SK-N-SH (cell line): ENCODE results near the gene SENP3. TPM values are rescaled to one million over a fixed set of nuclear protein-coding genes. Genes with fewer than 3 reads are reported as not detected.

Experiments used
- CTCF ChIA-PET: fragments of 300-600, 350-600 bp; formaldehyde crosslinking; extraction: SDS; loops from one replicate; lab custom pipeline; 2021; lab: Yijun Ruan, JAX
- POLR2A ChIA-PET: fragments of 350-600 bp; sonication (Branson Sonifier 250); formaldehyde crosslinking; extraction: SDS; loops from one replicate; lab custom pipeline; 2020; ENCODE audit warnings: antibody characterized with exemption, inconsistent platforms; lab: Yijun Ruan, JAX
- DNase-seq: peaks from one replicate; pipeline ENCODE4 v3.0.0; 2012
- H2AFZ ChIP-seq: fragments of 200-600 bp; sonication (generic); 2 replicates; pipeline ENCODE4 v1.8.1; 2016; ENCODE audit warnings: antibody characterized with exemption, mild to moderate bottlenecking, low read depth
- H3F3A ChIP-seq: fragments of 200-600 bp; sonication (generic); replicated peaks from 2 replicates; pipeline ENCODE3; 2016; ENCODE audit warnings: antibody characterized with exemption, mild to moderate bottlenecking; ENCODE audit not compliant: insufficient read depth
- H3K27ac ChIP-seq, 2 experiments: fragments of 200-500 bp in 1 of 2; fragments of 200-600 bp in 1 of 2; sonication (Bioruptor generic) in 1 of 2; sonication (generic), shearing (Covaris generic) in 1 of 2; 2 replicates each; pipeline versions ENCODE4 v1.5.1 to v1.6.1; 2014 to 2016; ENCODE audit warnings: low read depth in 2 of 2, inconsistent platforms in 1 of 2, low read length in 1 of 2, mild to moderate bottlenecking in 1 of 2, mixed read lengths in 1 of 2
- H3K27me3 ChIP-seq: fragments of 200-600 bp; sonication (generic), shearing (Covaris generic); 2 replicates; pipeline ENCODE4 v1.6.1; 2016; ENCODE audit warnings: mixed run types; ENCODE audit not compliant: insufficient read depth
- H3K36me3 ChIP-seq, 2 experiments: fragments of 200-500 bp in 1 of 2; fragments of 200-600 bp in 1 of 2; sonication (Bioruptor generic) in 1 of 2; sonication (generic) in 1 of 2; replicated peaks in 1 of 2; 2 replicates each; pipeline versions ENCODE3 to v1.5.1; 2014 to 2016; ENCODE audit warnings: low read length in 1 of 2, mild to moderate bottlenecking in 1 of 2; ENCODE audit not compliant: insufficient read depth in 2 of 2, control insufficient read depth in 1 of 2
- H3K4me1 ChIP-seq, 2 experiments: fragments of 200-500 bp in 1 of 2; fragments of 200-600 bp in 1 of 2; sonication (Bioruptor generic) in 1 of 2; sonication (generic), shearing (Covaris generic) in 1 of 2; 2 replicates each; pipeline versions ENCODE4 v1.5.1 to v1.6.1; 2014 to 2016; ENCODE audit warnings: low read depth in 1 of 2, low read length in 1 of 2, mixed run types in 1 of 2; ENCODE audit not compliant: insufficient read depth in 2 of 2, control insufficient read depth in 1 of 2
- H3K4me2 ChIP-seq: fragments of 200-600 bp; sonication (generic), shearing (Covaris generic); 2 replicates; pipeline ENCODE4 v1.6.1; 2017; ENCODE audit warnings: mixed run types
- H3K4me3 ChIP-seq, 2 experiments: fragments of 200-500 bp in 1 of 2; fragments of 200-600 bp in 1 of 2; sonication (Bioruptor generic) in 1 of 2; sonication (generic), shearing (Covaris generic) in 1 of 2; 2 replicates each; pipeline versions ENCODE4 v1.5.1 to v1.8.1; 2014 to 2016; ENCODE audit warnings: low read depth in 2 of 2, inconsistent platforms in 1 of 2, low read length in 1 of 2, mild to moderate bottlenecking in 1 of 2, mixed read lengths in 1 of 2, moderate library complexity in 1 of 2
- H3K79me2 ChIP-seq: fragments of 200-600 bp; sonication (generic); 2 replicates; pipeline ENCODE4 v1.8.1; 2017; ENCODE audit warnings: mild to moderate bottlenecking; ENCODE audit not compliant: insufficient read depth
- H3K9ac ChIP-seq: fragments of 200-600 bp; sonication (generic); 2 replicates; pipeline ENCODE4 v1.6.1; 2017; ENCODE audit warnings: mixed run types
- H3K9me2 ChIP-seq: fragments of 200-600 bp; sonication (generic); 2 replicates; pipeline ENCODE4 v1.6.1; 2017; ENCODE audit warnings: mixed run types
- H3K9me3 ChIP-seq: fragments of 200-600 bp; sonication (generic); 2 replicates; pipeline ENCODE4 v1.6.1; 2017; ENCODE audit warnings: mixed run types, mild to moderate bottlenecking, moderate library complexity
- H4K20me1 ChIP-seq: fragments of 200-600 bp; sonication (generic); 2 replicates; pipeline ENCODE4 v1.6.1; 2017; ENCODE audit warnings: mild to moderate bottlenecking, mixed run types; ENCODE audit not compliant: insufficient read depth
- CHD2 ChIP-seq: fragments of 150-350 bp; IDR thresholded peaks from 2 replicates; pipeline ENCODE4 v1.6.1; 2018; ENCODE audit warnings: low read length; ENCODE audit not compliant: partially characterized antibody
- ELF1 ChIP-seq: IDR thresholded peaks from 2 replicates; pipeline ENCODE4 v1.4.0; 2012
- EP300 ChIP-seq, 2 experiments: IDR thresholded peaks; 2 replicates each; pipeline versions ENCODE4 v1.4.0 to v1.6.1; 2012; ENCODE audit warnings: borderline replicate concordance in 1 of 2, low read depth in 1 of 2, low read length in 1 of 2
- FOSL2 ChIP-seq: IDR thresholded peaks from 2 replicates; pipeline ENCODE4 v1.4.0; 2012; ENCODE audit warnings: low read depth, mild to moderate bottlenecking, moderate library complexity, borderline replicate concordance
- FOXJ3 ChIP-seq: sonication (generic); formaldehyde crosslinking; IDR thresholded peaks from 2 replicates; pipeline ENCODE4 v1.5.1; 2020; ENCODE audit warnings: mild to moderate bottlenecking, missing genetic modification reagents
- FOXM1 ChIP-seq: IDR thresholded peaks from 2 replicates; pipeline ENCODE4 v1.4.0; 2012; ENCODE audit warnings: low read depth, mild to moderate bottlenecking
- MEF2A ChIP-seq: IDR thresholded peaks from 2 replicates; pipeline ENCODE4 v1.4.0; 2012; ENCODE audit warnings: low read depth, borderline replicate concordance
- NRF1 ChIP-seq: IDR thresholded peaks from 2 replicates; pipeline ENCODE4 v1.6.1; 2012; ENCODE audit warnings: low read depth, mild to moderate bottlenecking, low read length
- RAD21 ChIP-seq: IDR thresholded peaks from 2 replicates; pipeline ENCODE4 v1.6.1; 2012; ENCODE audit warnings: mild to moderate bottlenecking, low read length
- RCOR1 ChIP-seq: fragments of 150-350 bp; IDR thresholded peaks from 2 replicates; pipeline ENCODE4 v1.6.1; 2017; ENCODE audit warnings: antibody characterized with exemption, low read length
- RFX5 ChIP-seq: IDR thresholded peaks from 2 replicates; pipeline ENCODE4 v1.6.1; 2012; ENCODE audit warnings: mild to moderate bottlenecking, improper control_type of control experiment, low read length
- SIN3A ChIP-seq: IDR thresholded peaks from 2 replicates; pipeline ENCODE4 v1.6.1; 2012; ENCODE audit warnings: low read depth, mild to moderate bottlenecking, low read length, moderate library complexity, borderline replicate concordance
- SMC3 ChIP-seq: IDR thresholded peaks from 2 replicates; pipeline ENCODE4 v1.6.1; 2012; ENCODE audit warnings: low read depth, low read length, improper control_type of control experiment
- TCF12 ChIP-seq: IDR thresholded peaks from 2 replicates; pipeline ENCODE4 v1.4.0; 2012
- WGBS: methylation state at CpG from one replicate; pipeline ENCODE4 v1.1.6; 2017; ENCODE audit warnings: low lambda C conversion rate; 5-methylcytosine and 5-hydroxymethylcytosine counted together
- polyA plus RNA-seq, 3 experiments: library from polyadenylated mRNA; depleted of rRNA; stranded (reverse); fragments of >200 nt; gene quantifications; 2 replicates each; pipeline ENCODE4 v1.2.3, GENCODE V29; 2012
- TF ChIP-seq, protein P1 (sequence below): IDR thresholded peaks from 2 replicates; pipeline ENCODE4 v1.4.0; 2012; ENCODE audit warnings: low read depth, borderline replicate concordance
- TF ChIP-seq, protein P2 (sequence below): IDR thresholded peaks from 2 replicates; pipeline ENCODE4 v1.4.0; 2012; ENCODE audit warnings: low read depth, borderline replicate concordance
- TF ChIP-seq, protein P3 (sequence below): IDR thresholded peaks from 2 replicates; pipeline ENCODE4 v1.4.0; 2012; ENCODE audit warnings: low read depth
- TF ChIP-seq, protein P4 (sequence below): fragments of 150-350 bp; IDR thresholded peaks from 2 replicates; pipeline ENCODE4 v1.6.1; 2017; ENCODE audit warnings: antibody characterized with exemption, low read length, low read depth, borderline replicate concordance
- TF ChIP-seq, protein P5 (sequence below): IDR thresholded peaks from 2 replicates; pipeline ENCODE4 v1.6.1; 2012; ENCODE audit warnings: mild to moderate bottlenecking, low read depth, low read length, moderate library complexity

The SENP3 gene
- polyA plus RNA-seq, 1 of the 3 experiments (the other 2 are of a cell fraction): 80.8 TPM

DNA sequence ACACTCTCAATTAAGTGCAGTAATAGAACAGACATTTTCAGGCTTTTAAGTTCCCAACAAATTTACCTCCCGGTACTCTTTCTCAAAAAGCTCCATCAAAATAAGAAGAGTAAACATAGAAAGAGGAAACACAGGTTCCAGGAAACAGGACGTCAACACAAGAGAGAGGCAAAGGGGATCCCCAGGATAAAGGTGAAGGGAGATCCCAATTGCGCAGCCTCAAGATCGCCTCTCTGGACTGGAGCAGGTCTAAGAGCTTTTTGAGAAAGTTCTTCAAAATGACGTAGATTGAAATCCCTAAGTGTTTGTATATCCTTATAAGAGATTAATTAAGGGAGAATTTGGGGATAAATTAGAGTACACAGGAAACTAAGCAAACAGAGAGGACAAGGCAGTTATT, 56.9 kb downstream of the SENP3 start:
- TF ChIP-seq RAD21 (no peak), SIN3A (no peak), FOXJ3 (CRISPR knock-in tag) (no peak), TCF12 (no peak), ELF1 (no peak), RCOR1 (no peak), SMC3 (no peak), NRF1 (no peak), RFX5 (no peak), MEF2A (no peak), CHD2 (no peak), FOXM1 (no peak), EP300 (IDR thresholded peaks at IDR 0.05; ENCODE audit: borderline replicate concordance in 1 of 2, low read depth in 1 of 2, low read length in 1 of 2) (no peak), FOSL2 (no peak)
- TF ChIP-seq, protein P1, sequence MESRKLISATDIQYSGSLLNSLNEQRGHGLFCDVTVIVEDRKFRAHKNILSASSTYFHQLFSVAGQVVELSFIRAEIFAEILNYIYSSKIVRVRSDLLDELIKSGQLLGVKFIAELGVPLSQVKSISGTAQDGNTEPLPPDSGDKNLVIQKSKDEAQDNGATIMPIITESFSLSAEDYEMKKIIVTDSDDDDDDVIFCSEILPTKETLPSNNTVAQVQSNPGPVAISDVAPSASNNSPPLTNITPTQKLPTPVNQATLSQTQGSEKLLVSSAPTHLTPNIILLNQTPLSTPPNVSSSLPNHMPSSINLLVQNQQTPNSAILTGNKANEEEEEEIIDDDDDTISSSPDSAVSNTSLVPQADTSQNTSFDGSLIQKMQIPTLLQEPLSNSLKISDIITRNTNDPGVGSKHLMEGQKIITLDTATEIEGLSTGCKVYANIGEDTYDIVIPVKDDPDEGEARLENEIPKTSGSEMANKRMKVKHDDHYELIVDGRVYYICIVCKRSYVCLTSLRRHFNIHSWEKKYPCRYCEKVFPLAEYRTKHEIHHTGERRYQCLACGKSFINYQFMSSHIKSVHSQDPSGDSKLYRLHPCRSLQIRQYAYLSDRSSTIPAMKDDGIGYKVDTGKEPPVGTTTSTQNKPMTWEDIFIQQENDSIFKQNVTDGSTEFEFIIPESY: no peak
- TF ChIP-seq, protein P2, sequence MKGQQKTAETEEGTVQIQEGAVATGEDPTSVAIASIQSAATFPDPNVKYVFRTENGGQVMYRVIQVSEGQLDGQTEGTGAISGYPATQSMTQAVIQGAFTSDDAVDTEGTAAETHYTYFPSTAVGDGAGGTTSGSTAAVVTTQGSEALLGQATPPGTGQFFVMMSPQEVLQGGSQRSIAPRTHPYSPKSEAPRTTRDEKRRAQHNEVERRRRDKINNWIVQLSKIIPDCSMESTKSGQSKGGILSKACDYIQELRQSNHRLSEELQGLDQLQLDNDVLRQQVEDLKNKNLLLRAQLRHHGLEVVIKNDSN: no peak
- TF ChIP-seq, protein P3, sequence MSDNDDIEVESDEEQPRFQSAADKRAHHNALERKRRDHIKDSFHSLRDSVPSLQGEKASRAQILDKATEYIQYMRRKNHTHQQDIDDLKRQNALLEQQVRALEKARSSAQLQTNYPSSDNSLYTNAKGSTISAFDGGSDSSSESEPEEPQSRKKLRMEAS: no peak
- TF ChIP-seq, protein P4, sequence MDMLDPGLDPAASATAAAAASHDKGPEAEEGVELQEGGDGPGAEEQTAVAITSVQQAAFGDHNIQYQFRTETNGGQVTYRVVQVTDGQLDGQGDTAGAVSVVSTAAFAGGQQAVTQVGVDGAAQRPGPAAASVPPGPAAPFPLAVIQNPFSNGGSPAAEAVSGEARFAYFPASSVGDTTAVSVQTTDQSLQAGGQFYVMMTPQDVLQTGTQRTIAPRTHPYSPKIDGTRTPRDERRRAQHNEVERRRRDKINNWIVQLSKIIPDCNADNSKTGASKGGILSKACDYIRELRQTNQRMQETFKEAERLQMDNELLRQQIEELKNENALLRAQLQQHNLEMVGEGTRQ: no peak
- TF ChIP-seq, protein P5, sequence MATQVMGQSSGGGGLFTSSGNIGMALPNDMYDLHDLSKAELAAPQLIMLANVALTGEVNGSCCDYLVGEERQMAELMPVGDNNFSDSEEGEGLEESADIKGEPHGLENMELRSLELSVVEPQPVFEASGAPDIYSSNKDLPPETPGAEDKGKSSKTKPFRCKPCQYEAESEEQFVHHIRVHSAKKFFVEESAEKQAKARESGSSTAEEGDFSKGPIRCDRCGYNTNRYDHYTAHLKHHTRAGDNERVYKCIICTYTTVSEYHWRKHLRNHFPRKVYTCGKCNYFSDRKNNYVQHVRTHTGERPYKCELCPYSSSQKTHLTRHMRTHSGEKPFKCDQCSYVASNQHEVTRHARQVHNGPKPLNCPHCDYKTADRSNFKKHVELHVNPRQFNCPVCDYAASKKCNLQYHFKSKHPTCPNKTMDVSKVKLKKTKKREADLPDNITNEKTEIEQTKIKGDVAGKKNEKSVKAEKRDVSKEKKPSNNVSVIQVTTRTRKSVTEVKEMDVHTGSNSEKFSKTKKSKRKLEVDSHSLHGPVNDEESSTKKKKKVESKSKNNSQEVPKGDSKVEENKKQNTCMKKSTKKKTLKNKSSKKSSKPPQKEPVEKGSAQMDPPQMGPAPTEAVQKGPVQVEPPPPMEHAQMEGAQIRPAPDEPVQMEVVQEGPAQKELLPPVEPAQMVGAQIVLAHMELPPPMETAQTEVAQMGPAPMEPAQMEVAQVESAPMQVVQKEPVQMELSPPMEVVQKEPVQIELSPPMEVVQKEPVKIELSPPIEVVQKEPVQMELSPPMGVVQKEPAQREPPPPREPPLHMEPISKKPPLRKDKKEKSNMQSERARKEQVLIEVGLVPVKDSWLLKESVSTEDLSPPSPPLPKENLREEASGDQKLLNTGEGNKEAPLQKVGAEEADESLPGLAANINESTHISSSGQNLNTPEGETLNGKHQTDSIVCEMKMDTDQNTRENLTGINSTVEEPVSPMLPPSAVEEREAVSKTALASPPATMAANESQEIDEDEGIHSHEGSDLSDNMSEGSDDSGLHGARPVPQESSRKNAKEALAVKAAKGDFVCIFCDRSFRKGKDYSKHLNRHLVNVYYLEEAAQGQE: no peak
- Histone ChIP-seq H3K4me2 (no peak overlapping the region), H3K27me3 (no peaks in the 10 kb centered on the region), H3K27ac (no peak overlapping the region), H3K9me2 (no peaks in the 10 kb centered on the region), H2AFZ (no peak overlapping the region), H4K20me1 (peaks cover 5% of the 10 kb centered on the region; the same call in 1 of the 2 replicates), H3K4me3 (no peak overlapping the region), H3K36me3 (no peaks in the 10 kb centered on the region), H3K79me2 (peaks cover 8% of the 10 kb centered on the region), H3K4me1 (peaks cover 0 to 2% of the 10 kb centered on the region in 2 experiments; a peak in 2 of 4 replicates), H3K9ac (no peak overlapping the region), H3K9me3 (no peaks in the 10 kb centered on the region), H3F3A (no peaks in the 10 kb centered on the region)
- ChIA-PET POLR2A (no interaction called here), CTCF (interaction anchor here (0.9 to 3.6 kb wide), 3 partner anchors 14 to 266 kb away, joined by 3 to 16 read pairs (median 5); partner anchors contain the start of genes TP53 and WRAP53)
- no peak for DNase-seq
- WGBS: 89% methylated on average over 5 of the region's 5 CpGs
